Activated CD4-positive, alpha-beta T cell treated with anti-CD3 and anti-CD28 coated beads, Interleukin-2, amount 10 ng/mL, durations not matched to agents 24 days and 14 days (primary cell): ENCODE measurements around the gene BEND4. TPM values are rescaled to one million over a fixed set of nuclear protein-coding genes. Genes with fewer than 3 reads are reported as not detected.

Experiments
- DNase-seq: peaks from one replicate; pipeline ENCODE4 v3.0.0; 2022
- H3K27ac Mint-ChIP-seq: one replicate; pipeline ENCODE4 v1.8.0; 2022; ENCODE audit warnings: mild to moderate bottlenecking, mixed read lengths
- H3K27me3 Mint-ChIP-seq: one replicate; pipeline ENCODE4 v1.8.0; 2022; ENCODE audit warnings: mixed read lengths
- H3K36me3 Mint-ChIP-seq: one replicate; pipeline ENCODE4 v1.8.0; 2022; ENCODE audit warnings: low read depth, mild to moderate bottlenecking, mixed read lengths
- H3K4me1 Mint-ChIP-seq: one replicate; pipeline ENCODE4 v1.8.0; 2021; ENCODE audit warnings: mixed read lengths
- H3K4me3 Mint-ChIP-seq: one replicate; pipeline ENCODE4 v1.8.0; 2022; ENCODE audit warnings: mild to moderate bottlenecking, moderate library complexity, mixed read lengths
- H3K9me3 Mint-ChIP-seq: one replicate; pipeline ENCODE4 v1.8.0; 2021; ENCODE audit warnings: mixed read lengths
- intact Hi-C: fragments of 100-400 bp; cut with micrococcal nuclease; formaldehyde crosslinking; loops from one replicate; pipeline ENCODE4 v1.15.1; 2023
- total RNA-seq: library from RNA; stranded (reverse); gene quantifications from 2 replicates; pipeline ENCODE4 v1.2.3, GENCODE V29; 2022

The BEND4 gene
- total RNA-seq, 1 donor from 2014 or later, result 0.72 TPM

DNA sequence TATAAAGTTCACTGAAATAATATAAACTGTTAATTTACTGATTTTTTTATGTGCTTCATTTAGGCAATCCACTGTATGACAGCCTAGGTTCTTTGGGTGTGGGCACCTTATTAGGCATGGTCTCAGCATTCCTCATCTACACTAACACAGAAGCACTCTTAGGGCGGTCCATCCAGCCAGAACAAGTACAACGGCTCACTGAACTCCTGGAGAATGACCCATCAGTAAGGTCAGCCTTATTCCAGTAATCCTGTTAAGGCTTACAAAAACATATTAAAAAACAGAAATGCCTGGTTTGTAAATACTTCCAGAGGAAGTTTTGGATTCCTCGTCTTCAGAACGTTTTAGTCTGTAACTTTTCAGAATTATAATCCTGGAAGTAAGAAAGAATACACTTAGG, 82.0 kb downstream of the BEND4 start:
- intact Hi-C loops, result no loop called here
- no peaks in the 10 kb centered on the region for H3K27me3 Mint-ChIP-seq
- DNase-seq, result no peak
- H3K27ac Mint-ChIP-seq, result no peak overlapping the region
- peaks cover 18% of the 10 kb centered on the region for H3K36me3 Mint-ChIP-seq
- H3K4me3 Mint-ChIP-seq, result no peak overlapping the region
- H3K4me1 Mint-ChIP-seq, result no peaks in the 10 kb centered on the region
- no peaks in the 10 kb centered on the region for H3K9me3 Mint-ChIP-seq

DNA sequence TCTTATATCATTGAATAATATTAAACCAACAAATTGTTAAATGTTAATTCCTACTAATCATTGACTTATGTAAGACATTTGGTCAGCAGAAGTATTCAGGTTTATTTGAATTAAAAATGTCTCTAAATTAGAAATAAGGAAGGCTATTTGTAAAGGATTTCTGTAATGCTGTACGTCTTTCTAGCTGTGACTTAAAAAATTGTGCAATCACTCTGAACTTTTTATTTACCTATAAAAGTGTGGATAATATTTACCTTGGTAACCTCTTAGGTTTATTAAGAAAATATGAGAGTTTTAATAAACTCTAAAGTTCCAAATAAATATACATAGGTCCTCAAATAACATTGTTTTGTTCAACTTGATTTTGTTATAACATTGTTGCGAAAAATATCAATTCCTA, 85.2 kb downstream of the BEND4 start:
- Mint-ChIP-seq H3K27me3 (no peaks in the 10 kb centered on the region), H3K4me1 (no peaks in the 10 kb centered on the region), H3K9me3 (no peaks in the 10 kb centered on the region), H3K36me3 (peaks cover 19% of the 10 kb centered on the region), H3K4me3 (no peak overlapping the region), H3K27ac (no peak overlapping the region)
- intact Hi-C loops, result no loop called here
- DNase-seq, result no peak

DNA sequence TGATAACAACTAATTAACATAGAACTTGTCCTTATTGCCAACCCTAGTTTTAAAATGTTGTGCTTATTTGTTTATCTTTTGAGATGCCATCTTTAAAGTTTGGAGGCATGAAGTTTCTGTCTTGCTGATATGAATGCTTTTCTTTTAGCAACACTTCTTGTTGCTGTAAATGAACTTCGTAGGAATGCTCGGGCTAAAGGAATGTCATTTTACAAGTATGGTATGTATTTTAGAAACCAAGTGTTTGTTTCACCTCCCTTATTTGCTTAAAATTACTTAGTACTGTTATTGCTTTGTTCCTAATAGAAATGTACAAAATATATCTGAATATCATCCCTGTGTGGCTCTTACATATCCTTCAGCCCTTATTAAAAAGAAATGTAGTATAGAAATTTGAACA, 86.1 kb downstream of the BEND4 start:
- peaks cover 13% of the 10 kb centered on the region for H3K36me3 Mint-ChIP-seq
- no peaks in the 10 kb centered on the region for H3K4me1 Mint-ChIP-seq
- intact Hi-C loops, result no loop called here
- H3K27ac Mint-ChIP-seq, result no peak overlapping the region
- DNase-seq, result no peak
- no peaks in the 10 kb centered on the region for H3K27me3 Mint-ChIP-seq
- no peak overlapping the region for H3K4me3 Mint-ChIP-seq
- H3K9me3 Mint-ChIP-seq, result no peaks in the 10 kb centered on the region

Other genes starting within 250 kb of the BEND4 start
- gene TMEM33, start 217.2 kb downstream of the BEND4 start, total RNA-seq, result 97.6 and 102 TPM in 2 replicates
- 0.19 and 0.21 TPM in 2 replicates for gene DCAF4L1, start 170.9 kb downstream of the BEND4 start, total RNA-seq
- 44.7 and 46.9 TPM in 2 replicates for gene SLC30A9, start 162.1 kb downstream of the BEND4 start, total RNA-seq
- gene SHISA3, start 244.8 kb upstream of the BEND4 start, total RNA-seq, result 0.09 and 0.23 TPM in 2 replicates